Renal pelvis (tissue), 4 donors: ENCODE measurements around the gene SOX15. TPM values are rescaled to one million over a fixed set of nuclear protein-coding genes. Genes with fewer than 3 reads are reported as not detected.
"Not testable (repeated sequence)": the region's sequence is repeated elsewhere in the genome, so short reads cannot be mapped to it uniquely, and the experiment has no call there.

Experiments
- DNase-seq: peaks from one replicate; pipeline ENCODE4 v3.0.0-alpha.2; 2013
- polyA plus RNA-seq, 3 donors: library from polyadenylated mRNA; unstranded; fragments of 120-200 nt; gene quantifications; one replicate each; pipeline ENCODE4 v1.2.1, GENCODE V29; 2013; ENCODE audit not compliant: insufficient read length in 3 of 3

Gene SOX15
- polyA plus RNA-seq, 3 donors, result 3.7 to 4.9 (median 3.8) TPM

GRCh38 chr17:7613769-7614424 lies 24.0 kb upstream of the SOX15 start:
- DNase-seq, result no peak

GRCh38 chr17:7612294-7612640 lies 22.4 kb upstream of the SOX15 start:
- DNase-seq, result no peak

- DNase-seq, result no peak
These were observed 21.9 kb upstream of the SOX15 start for GRCh38 chr17:7611635-7612293.

GRCh38 chr17:7610641-7611040 lies 20.7 kb upstream of the SOX15 start:
- DNase-seq, result no peak

GRCh38 chr17:7606280-7606679 lies 16.4 kb upstream of the SOX15 start:
- no peak for DNase-seq

GRCh38 chr17:7597561-7597960 lies 7.7 kb upstream of the SOX15 start:
- DNase-seq, result not testable (repeated sequence)

- no peak for DNase-seq
These were observed 3.4 kb upstream of the SOX15 start for GRCh38 chr17:7593296-7593695.

GRCh38 chr17:7592422-7593021 lies 2.6 kb upstream of the SOX15 start:
- DNase-seq, result no peak

- DNase-seq, result no peak
These were observed 1.7 kb upstream of the SOX15 start for GRCh38 chr17:7591596-7591995.

GRCh38 chr17:7590743-7591142 lies 849 bp upstream of the SOX15 start:
- no peak for DNase-seq

GRCh38 chr17:7589204-7589868 lies 558 bp downstream of the SOX15 start:
- peak; percentile 85 for DNase-seq

GRCh38 chr17:7588553-7589203 lies 1.2 kb downstream of the SOX15 start:
- no peak for DNase-seq

GRCh38 chr17:7587420-7588151 lies 2.3 kb downstream of the SOX15 start:
- no peak for DNase-seq

- no peak for DNase-seq
These were observed 3.0 kb downstream of the SOX15 start for GRCh38 chr17:7586673-7587419.

GRCh38 chr17:7583253-7584109 lies 6.4 kb downstream of the SOX15 start, which contains the start of gene MPDU1:
Gene MPDU1, plus strand, starts transcription at chr17:7583852. Its CDS starts 11 bp downstream, at chr17:7583863.
- DNase-seq, result peak; percentile 98

GRCh38 chr17:7582396-7583252 lies 7.3 kb downstream of the SOX15 start:
- DNase-seq, result no peak

GRCh38 chr17:7580604-7581575 lies 9.0 kb downstream of the SOX15 start:
- DNase-seq, result no peak
